OCI-LY3 (cell line): Measurements from ENCODE around the gene REPS1.

Source experiments
- H2AFZ ChIP-seq: fragments of 200-600, 300-600 bp; shearing (Covaris generic); 2 replicates; pipeline ENCODE4 v1.6.0; 2014; ENCODE audit warnings: antibody characterized with exemption, low read depth, low read length
- H3K27ac ChIP-seq: fragments of 200-600, 300-600 bp; sonication (generic); 2 replicates; pipeline ENCODE4 v1.5.1; 2014; ENCODE audit warnings: mild to moderate bottlenecking, low read length, moderate library complexity, mixed read lengths
- H3K27me3 ChIP-seq: fragments of 200-600, 300-600 bp; sonication (generic); 2 replicates; pipeline ENCODE4 v1.6.1; 2014; ENCODE audit warnings: low read depth, low read length, mixed read lengths
- H3K36me3 ChIP-seq: fragments of 200-600, 300-600 bp; sonication (generic); replicated peaks from 2 replicates; pipeline ENCODE3; 2014; ENCODE audit warnings: low read depth, low read length, mixed read lengths
- H3K4me1 ChIP-seq: fragments of 300-600, 200-600 bp; sonication (generic); 2 replicates; pipeline ENCODE4 v1.6.1; 2014; ENCODE audit warnings: low read length, mixed read lengths
- H3K4me2 ChIP-seq: fragments of 200-600, 300-600 bp; sonication (generic); 2 replicates; pipeline ENCODE4 v1.6.1; 2014; ENCODE audit warnings: low read length, mixed read lengths
- H3K4me3 ChIP-seq: fragments of 300-600, 200-600 bp; sonication (generic); 2 replicates; pipeline ENCODE4 v1.5.1; 2014; ENCODE audit warnings: antibody characterized with exemption, mild to moderate bottlenecking, low read length, moderate library complexity
- H3K79me2 ChIP-seq: fragments of 300-600, 200-600 bp; shearing (Covaris generic); 2 replicates; pipeline ENCODE4 v1.6.1; 2014; ENCODE audit warnings: mild to moderate bottlenecking, low read length, mixed read lengths
- H3K9ac ChIP-seq: fragments of 300-600, 200-600 bp; shearing (Covaris generic); 2 replicates; pipeline ENCODE4 v1.6.0; 2014; ENCODE audit warnings: mild to moderate bottlenecking, low read length, moderate library complexity
- H3K9me3 ChIP-seq: fragments of 200-600, 300-600 bp; shearing (Covaris generic); 2 replicates; pipeline ENCODE4 v1.6.1; 2014; ENCODE audit warnings: low read length, mixed read lengths; ENCODE audit not compliant: insufficient read depth
- H4K20me1 ChIP-seq: fragments of 200-600, 300-600 bp; sonication (generic); 2 replicates; pipeline ENCODE4 v1.6.1; 2016; ENCODE audit warnings: low read length, mixed read lengths; ENCODE audit not compliant: insufficient read depth
- EZH2phosphoT487 ChIP-seq: fragments of 200-600 bp; shearing (Covaris generic); IDR thresholded peaks from 2 replicates; pipeline ENCODE4 v1.6.1; 2018; ENCODE audit warnings: antibody characterized with exemption, mixed run types, low read depth
- TF ChIP-seq, protein P1 (sequence below): fragments of 200-600, 300-600 bp; sonication (generic); IDR thresholded peaks from 2 replicates; pipeline ENCODE4 v1.5.1; 2014; ENCODE audit warnings: antibody characterized with exemption, low read length, low read depth

Gene REPS1

DNA sequence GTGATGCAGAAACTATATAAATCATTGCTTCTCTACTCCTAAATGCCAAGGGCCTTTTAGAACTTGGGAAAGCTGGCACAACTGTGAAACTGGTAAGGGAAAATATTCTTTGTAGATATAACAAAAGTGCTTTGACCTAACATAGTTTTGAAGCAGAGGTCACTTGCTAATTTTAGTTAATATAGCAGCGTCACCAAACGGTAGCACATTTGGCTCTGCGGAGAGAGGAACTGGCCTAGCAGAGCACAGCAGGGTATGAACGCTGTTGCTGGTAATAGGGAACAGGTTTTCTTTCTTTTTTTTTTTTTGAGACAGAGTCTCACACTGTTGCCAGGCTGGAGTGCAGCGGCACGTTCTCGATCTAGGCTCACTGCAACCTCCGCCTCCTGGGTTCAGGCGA, 124.7 kb downstream of the REPS1 start:
- H3K27ac ChIP-seq, result no peak overlapping the region
- no peak overlapping the region for H3K9ac ChIP-seq
- H3K36me3 ChIP-seq, result no peaks in the 10 kb centered on the region
- H3K4me3 ChIP-seq, result no peak overlapping the region
- no peaks in the 10 kb centered on the region for H4K20me1 ChIP-seq
- H3K9me3 ChIP-seq, result no peaks in the 10 kb centered on the region
- no peak overlapping the region for H2AFZ ChIP-seq
- no peaks in the 10 kb centered on the region for H3K4me1 ChIP-seq
- H3K27me3 ChIP-seq, result no peaks in the 10 kb centered on the region
- no peaks in the 10 kb centered on the region for H3K79me2 ChIP-seq
- TF ChIP-seq EZH2phosphoT487, result no peak
- TF ChIP-seq, protein P1, sequence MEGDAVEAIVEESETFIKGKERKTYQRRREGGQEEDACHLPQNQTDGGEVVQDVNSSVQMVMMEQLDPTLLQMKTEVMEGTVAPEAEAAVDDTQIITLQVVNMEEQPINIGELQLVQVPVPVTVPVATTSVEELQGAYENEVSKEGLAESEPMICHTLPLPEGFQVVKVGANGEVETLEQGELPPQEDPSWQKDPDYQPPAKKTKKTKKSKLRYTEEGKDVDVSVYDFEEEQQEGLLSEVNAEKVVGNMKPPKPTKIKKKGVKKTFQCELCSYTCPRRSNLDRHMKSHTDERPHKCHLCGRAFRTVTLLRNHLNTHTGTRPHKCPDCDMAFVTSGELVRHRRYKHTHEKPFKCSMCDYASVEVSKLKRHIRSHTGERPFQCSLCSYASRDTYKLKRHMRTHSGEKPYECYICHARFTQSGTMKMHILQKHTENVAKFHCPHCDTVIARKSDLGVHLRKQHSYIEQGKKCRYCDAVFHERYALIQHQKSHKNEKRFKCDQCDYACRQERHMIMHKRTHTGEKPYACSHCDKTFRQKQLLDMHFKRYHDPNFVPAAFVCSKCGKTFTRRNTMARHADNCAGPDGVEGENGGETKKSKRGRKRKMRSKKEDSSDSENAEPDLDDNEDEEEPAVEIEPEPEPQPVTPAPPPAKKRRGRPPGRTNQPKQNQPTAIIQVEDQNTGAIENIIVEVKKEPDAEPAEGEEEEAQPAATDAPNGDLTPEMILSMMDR, result no peak
- no peak overlapping the region for H3K4me2 ChIP-seq

DNA sequence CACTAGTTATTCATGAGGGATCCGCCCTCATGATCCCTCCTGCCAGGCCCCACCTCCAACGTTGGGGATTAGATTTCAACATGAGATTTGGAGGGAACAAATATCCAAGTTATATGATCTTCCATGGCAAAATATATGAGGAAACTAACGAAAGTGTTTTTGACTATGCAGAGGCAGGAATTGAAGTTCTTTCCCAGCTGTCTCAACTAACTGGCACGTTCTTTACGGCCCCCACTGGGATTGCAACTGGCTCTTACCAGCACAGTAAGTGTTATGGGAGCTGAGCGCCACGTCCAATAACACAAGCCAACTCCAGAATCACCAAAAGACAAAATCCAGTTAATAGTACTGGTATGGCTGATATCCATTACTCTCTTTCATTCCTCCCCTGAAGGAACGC, 125.6 kb downstream of the REPS1 start:
- no peaks in the 10 kb centered on the region for H3K9me3 ChIP-seq
- no peaks in the 10 kb centered on the region for H3K36me3 ChIP-seq
- no peaks in the 10 kb centered on the region for H3K4me1 ChIP-seq
- H3K79me2 ChIP-seq, result no peaks in the 10 kb centered on the region
- H2AFZ ChIP-seq, result no peak overlapping the region
- no peak overlapping the region for H3K27ac ChIP-seq
- no peaks in the 10 kb centered on the region for H3K27me3 ChIP-seq
- TF ChIP-seq, protein P1, result no peak
- no peak overlapping the region for H3K9ac ChIP-seq
- no peak overlapping the region for H3K4me3 ChIP-seq
- no peak overlapping the region for H3K4me2 ChIP-seq
- no peaks in the 10 kb centered on the region for H4K20me1 ChIP-seq

DNA sequence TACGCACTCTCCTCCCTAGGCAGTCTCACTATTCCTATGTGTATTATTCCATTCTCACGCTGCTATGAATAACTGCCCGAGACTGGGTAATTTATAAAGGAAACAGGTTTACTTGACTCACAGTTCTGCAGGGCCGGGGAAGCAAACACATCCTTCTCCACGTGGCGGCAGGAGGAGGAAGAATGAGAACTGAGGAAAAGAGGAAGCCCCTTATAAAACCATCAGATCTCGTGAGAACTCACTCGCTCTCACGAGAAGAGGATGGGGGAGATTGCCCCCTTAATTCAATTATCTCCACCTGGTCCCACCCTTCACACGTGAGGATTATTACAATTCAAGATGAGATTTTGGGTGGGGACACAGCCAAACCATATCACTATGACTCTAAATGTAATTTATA, 130.3 kb downstream of the REPS1 start:
- no peaks in the 10 kb centered on the region for H4K20me1 ChIP-seq
- H3K27ac ChIP-seq, result no peak overlapping the region
- H3K27me3 ChIP-seq, result no peaks in the 10 kb centered on the region
- H3K9me3 ChIP-seq, result no peaks in the 10 kb centered on the region
- H3K36me3 ChIP-seq, result no peaks in the 10 kb centered on the region
- no peak overlapping the region for H2AFZ ChIP-seq
- no peak overlapping the region for H3K9ac ChIP-seq
- no peaks in the 10 kb centered on the region for H3K79me2 ChIP-seq
- no peak for TF ChIP-seq EZH2phosphoT487
- TF ChIP-seq, protein P1, result no peak
- H3K4me1 ChIP-seq, result no peaks in the 10 kb centered on the region
- no peak overlapping the region for H3K4me2 ChIP-seq
- no peak overlapping the region for H3K4me3 ChIP-seq

DNA sequence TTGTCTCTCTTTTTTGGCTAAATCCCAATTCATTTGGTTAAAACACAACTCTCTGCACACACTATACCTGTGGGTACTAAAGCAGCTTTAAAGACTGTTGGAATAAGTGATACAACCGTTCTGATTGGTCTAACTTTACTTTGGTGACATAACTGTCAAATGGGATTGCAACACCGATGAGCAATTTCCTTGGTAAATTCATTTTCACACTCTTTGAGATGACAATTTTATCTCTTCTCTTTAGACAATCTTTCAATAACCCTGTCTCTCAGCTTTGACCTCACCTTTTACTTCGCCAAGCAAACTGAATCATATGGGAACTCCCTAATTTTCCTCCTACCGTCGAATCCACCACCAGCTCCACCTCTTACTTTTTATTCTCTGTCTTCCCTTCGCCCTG, 131.4 kb downstream of the REPS1 start:
- Histone ChIP-seq H3K9me3 (no peaks in the 10 kb centered on the region), H3K27me3 (no peaks in the 10 kb centered on the region), H2AFZ (no peak overlapping the region), H3K4me3 (no peak overlapping the region), H4K20me1 (no peaks in the 10 kb centered on the region), H3K9ac (no peak overlapping the region), H3K4me1 (no peaks in the 10 kb centered on the region), H3K79me2 (no peaks in the 10 kb centered on the region), H3K36me3 (no peaks in the 10 kb centered on the region), H3K4me2 (no peak overlapping the region), H3K27ac (no peak overlapping the region)
- TF ChIP-seq, protein P1, result no peak
- no peak for TF ChIP-seq EZH2phosphoT487
